Gastroesophageal sphincter (tissue), 4 donors: ENCODE data around the gene TMEM30B. TPM values are rescaled to one million over a fixed set of nuclear protein-coding genes. Genes with fewer than 3 reads are reported as not detected.

ENCODE experiments used
- ATAC-seq: fragments of 150-250 bp; one replicate; pipeline ENCODE4 v1.9.1; 2016; ENCODE audit warnings: mild to moderate bottlenecking, moderate library complexity
- H3K27ac ChIP-seq, 4 donors: fragments of 200-600 bp; sonication (generic) in 3 of 4; 1 replicate in 3 of 4; 2 replicates in 1 of 4; pipeline ENCODE4 v1.5.1; 2016 to 2019
- H3K27me3 ChIP-seq: fragments of 200-600 bp; sonication (generic); one replicate; pipeline ENCODE4 v1.5.1; 2019
- H3K36me3 ChIP-seq, 2 donors: fragments of 200-600 bp; sonication (generic); one replicate each; pipeline ENCODE4 v1.5.1; 2019; ENCODE audit warnings: control low read depth in 1 of 2
- H3K4me1 ChIP-seq, 3 donors: fragments of 200-600 bp; sonication (generic); 1 replicate in 2 of 3; 2 replicates in 1 of 3; pipeline ENCODE4 v1.5.1; 2016 to 2019; ENCODE audit warnings: control low read depth in 2 of 3
- H3K4me3 ChIP-seq, 2 donors: fragments of 200-600 bp; sonication (generic); one replicate each; pipeline ENCODE4 v1.5.1; 2019; ENCODE audit warnings: mild to moderate bottlenecking in 1 of 2, moderate library complexity in 1 of 2
- H3K9me3 ChIP-seq, 3 donors: fragments of 200-600 bp; sonication (generic); one replicate each; pipeline ENCODE4 v1.5.1; 2017 to 2019; ENCODE audit warnings: control low read depth in 2 of 3
- EP300 ChIP-seq: sonication (generic); formaldehyde crosslinking; IDR thresholded peaks from one replicate; pipeline ENCODE4 v1.6.1; 2017; ENCODE audit warnings: antibody characterized with exemption, mild to moderate bottlenecking
- POLR2A ChIP-seq, 2 donors: fragments of 450-650 bp; IDR thresholded peaks; one replicate each; pipeline ENCODE4 v1.6.1; 2017; ENCODE audit warnings: antibody characterized with exemption in 2 of 2, mild to moderate bottlenecking in 2 of 2, moderate library complexity in 1 of 2
- POLR2AphosphoS5 ChIP-seq: sonication (generic); formaldehyde crosslinking; IDR thresholded peaks from one replicate; pipeline ENCODE4 v1.6.1; 2017; ENCODE audit warnings: antibody characterized with exemption
- WGBS, 2 donors: methylation state at CpG; one replicate each; pipeline ENCODE4 v1.1.5; 2018; ENCODE audit warnings: low coverage in 1 of 2; 5-methylcytosine and 5-hydroxymethylcytosine counted together
- total RNA-seq, 4 donors: library from RNA; depleted of rRNA; stranded (reverse); fragments of >200 nt; gene quantifications; one replicate each; pipeline ENCODE4 v1.1.0, GENCODE V29; 2016
- TF ChIP-seq, protein P1 (sequence below), 4 experiments: fragments of 200-600 bp in 2 of 4; fragments of 450-650 bp in 2 of 4; sonication (generic) in 1 of 4; IDR thresholded peaks; one replicate each; pipeline ENCODE4 v1.5.1; 2017 to 2019; ENCODE audit warnings: antibody characterized with exemption in 4 of 4, mild to moderate bottlenecking in 2 of 4, moderate library complexity in 2 of 4

Gene TMEM30B
- total RNA-seq, 4 donors from 2014 or later = 1.6 to 4.8 (median 2.6) TPM

GRCh38 chr14:61231810-61232209, 49.3 kb downstream of the TMEM30B start:
- no peak for ATAC-seq
- Histone ChIP-seq H3K9me3 (no peaks in the 10 kb centered on the region), H3K27ac (no peak overlapping the region), H3K27me3 (no peaks in the 10 kb centered on the region), H3K36me3 (no peaks in the 10 kb centered on the region), H3K4me1 (peaks cover 0 to 9% (median 0%) of the 10 kb centered on the region in 3 donors), H3K4me3 (no peak overlapping the region)
- 93 to 94% methylated on average over 2 to 4 of the region's 4 CpGs for WGBS, 2 donors
- no peak for TF ChIP-seq POLR2AphosphoS5
- TF ChIP-seq, protein P1, sequence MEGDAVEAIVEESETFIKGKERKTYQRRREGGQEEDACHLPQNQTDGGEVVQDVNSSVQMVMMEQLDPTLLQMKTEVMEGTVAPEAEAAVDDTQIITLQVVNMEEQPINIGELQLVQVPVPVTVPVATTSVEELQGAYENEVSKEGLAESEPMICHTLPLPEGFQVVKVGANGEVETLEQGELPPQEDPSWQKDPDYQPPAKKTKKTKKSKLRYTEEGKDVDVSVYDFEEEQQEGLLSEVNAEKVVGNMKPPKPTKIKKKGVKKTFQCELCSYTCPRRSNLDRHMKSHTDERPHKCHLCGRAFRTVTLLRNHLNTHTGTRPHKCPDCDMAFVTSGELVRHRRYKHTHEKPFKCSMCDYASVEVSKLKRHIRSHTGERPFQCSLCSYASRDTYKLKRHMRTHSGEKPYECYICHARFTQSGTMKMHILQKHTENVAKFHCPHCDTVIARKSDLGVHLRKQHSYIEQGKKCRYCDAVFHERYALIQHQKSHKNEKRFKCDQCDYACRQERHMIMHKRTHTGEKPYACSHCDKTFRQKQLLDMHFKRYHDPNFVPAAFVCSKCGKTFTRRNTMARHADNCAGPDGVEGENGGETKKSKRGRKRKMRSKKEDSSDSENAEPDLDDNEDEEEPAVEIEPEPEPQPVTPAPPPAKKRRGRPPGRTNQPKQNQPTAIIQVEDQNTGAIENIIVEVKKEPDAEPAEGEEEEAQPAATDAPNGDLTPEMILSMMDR (IDR thresholded peaks at IDR 0.05) = no peak

DNA sequence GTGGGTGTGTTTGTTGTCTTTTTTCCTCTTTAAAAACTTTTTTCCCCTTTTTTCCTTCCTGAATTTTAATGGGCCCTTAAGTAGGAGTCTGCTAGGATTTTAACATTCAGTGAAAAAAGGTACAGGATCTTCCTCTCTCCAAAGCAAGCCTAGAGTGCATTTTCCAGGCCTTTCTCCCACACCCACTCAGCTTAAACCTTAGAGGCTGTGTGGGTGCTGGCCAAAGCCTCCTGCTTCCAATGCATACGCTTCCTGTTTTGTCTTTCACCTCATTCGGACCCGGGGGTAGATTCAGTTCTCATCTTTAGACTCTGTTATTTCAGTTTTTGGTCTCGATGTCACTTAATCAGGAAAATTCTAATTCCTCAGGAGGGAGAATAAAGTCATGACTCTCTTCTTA, 51.2 kb downstream of the TMEM30B start:
- Histone ChIP-seq H3K27ac (no peak overlapping the region), H3K27me3 (no peaks in the 10 kb centered on the region), H3K9me3 (no peaks in the 10 kb centered on the region), H3K4me3 (no peak overlapping the region), H3K36me3 (no peaks in the 10 kb centered on the region), H3K4me1 (peaks cover 0 to 9% (median 0%) of the 10 kb centered on the region in 3 donors)
- no peak for TF ChIP-seq POLR2AphosphoS5
- no peak for TF ChIP-seq EP300
- no peak for TF ChIP-seq POLR2A (IDR thresholded peaks at IDR 0.05)
- TF ChIP-seq, protein P1 (IDR thresholded peaks at IDR 0.05) = no peak
- WGBS, 2 donors = 47 to 62% methylated on average over 4 of the region's 4 CpGs
- no peak for ATAC-seq

DNA sequence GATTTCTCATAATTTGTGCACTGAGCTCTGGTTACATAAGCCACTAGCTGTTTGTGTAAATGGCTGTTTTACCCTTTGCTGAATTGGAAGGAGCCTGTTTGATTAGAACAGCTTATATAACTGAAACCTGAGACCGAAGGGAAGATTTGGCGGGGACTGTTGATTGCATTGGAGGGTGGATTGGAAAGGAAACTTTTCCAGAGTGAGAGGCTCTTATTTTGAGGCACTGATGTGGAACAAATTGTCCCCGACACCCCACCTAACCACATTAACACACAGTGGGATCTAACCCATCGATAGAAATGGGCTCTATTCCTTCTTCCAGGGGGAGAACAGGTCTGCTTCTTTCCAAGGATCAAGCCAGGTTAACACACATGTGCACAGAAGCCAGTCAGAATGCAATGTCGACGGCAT, 51.7 kb downstream of the TMEM30B start:
- Histone ChIP-seq H3K4me1 (peaks cover 0 to 9% (median 0%) of the 10 kb centered on the region in 3 donors), H3K36me3 (no peaks in the 10 kb centered on the region), H3K27ac (no peak overlapping the region), H3K4me3 (no peak overlapping the region), H3K27me3 (no peaks in the 10 kb centered on the region), H3K9me3 (no peaks in the 10 kb centered on the region)
- TF ChIP-seq EP300 = no peak
- no peak for TF ChIP-seq POLR2AphosphoS5
- no peak for TF ChIP-seq POLR2A (IDR thresholded peaks at IDR 0.05)
- TF ChIP-seq, protein P1 (IDR thresholded peaks at IDR 0.05) = no peak
- WGBS, 2 donors = 60 to 94% methylated on average over 5 of the region's 6 CpGs
- ATAC-seq = no peak

DNA sequence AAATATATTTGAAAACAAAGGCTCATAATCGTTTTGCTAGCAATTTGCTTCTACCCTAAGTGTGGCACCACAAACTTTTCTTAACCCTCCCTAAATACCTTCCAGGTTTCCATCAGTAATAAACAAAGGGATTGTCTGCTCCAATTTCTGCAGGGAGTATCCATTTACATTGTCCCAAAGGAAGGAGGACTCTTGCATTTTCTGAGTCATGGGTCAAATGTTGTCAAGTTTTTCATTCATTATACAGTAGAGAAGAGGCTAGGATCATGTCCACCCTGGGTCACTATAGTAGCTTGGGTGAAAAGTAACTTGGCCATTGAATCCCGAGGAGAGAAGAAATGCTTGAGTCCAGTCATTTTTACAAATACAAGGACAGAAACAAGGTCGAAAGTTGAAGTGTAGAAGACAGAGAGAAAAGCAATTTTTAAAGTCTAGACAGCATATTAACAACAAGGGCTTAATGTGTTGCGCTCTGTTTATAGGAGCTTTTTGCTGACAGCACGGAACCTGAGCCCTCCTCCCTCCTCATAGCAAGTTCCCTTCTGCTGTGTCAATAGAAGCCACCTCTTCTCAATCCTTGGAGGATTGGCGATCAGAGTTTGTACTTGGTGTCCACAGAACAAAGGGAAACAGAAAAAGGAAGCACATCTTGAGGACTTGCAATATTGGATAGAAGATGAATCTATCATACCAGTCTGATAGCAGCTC, 53.1 kb downstream of the TMEM30B start:
- Histone ChIP-seq H3K27me3 (no peaks in the 10 kb centered on the region), H3K27ac (no peak overlapping the region), H3K4me3 (no peak overlapping the region), H3K9me3 (no peaks in the 10 kb centered on the region), H3K36me3 (no peaks in the 10 kb centered on the region), H3K4me1 (peaks cover 0 to 9% (median 0%) of the 10 kb centered on the region in 3 donors)
- ATAC-seq = no peak
- whole genome bisulfite sequencing, 2 donors = 58 to 69% methylated on average over 6 of the region's 6 CpGs
- TF ChIP-seq EP300 (no peak), POLR2A (IDR thresholded peaks at IDR 0.05) (no peak), POLR2AphosphoS5 (no peak)
- TF ChIP-seq, protein P1 (IDR thresholded peaks at IDR 0.05) = no peak

Other genes starting within 250 kb of the TMEM30B start
- gene PRKCH, start 40.2 kb upstream of the TMEM30B start, total RNA-seq = 10 to 100 TPM; 17.9 to 28.7 (median 25.0) TPM